Caco-2 (cell line): ENCODE results near the gene ADGRA1. TPM values are rescaled to one million over a fixed set of nuclear protein-coding genes. Genes with fewer than 3 reads are reported as not detected.
"Not testable (repeated sequence)": the region's sequence is repeated elsewhere in the genome, so short reads cannot be mapped to it uniquely, and the experiment has no call there.

ENCODE experiments used
- BruUV-seq: library from RNA; stranded (reverse); fragments of 400-500 nt; replicated peaks from 2 replicates; lab custom pipeline; 2021; lab: Mats Ljungman, UMichigan
- CTCF ChIA-PET: fragments of 300-600 bp; sonication (Branson Sonifier 250); formaldehyde crosslinking; loops from one replicate; lab custom pipeline; 2022; ENCODE audit warnings: antibody characterized with exemption; lab: Charles Lee
- POLR2A ChIA-PET: fragments of 300-600 bp; sonication (Branson Sonifier 250); formaldehyde crosslinking; loops from one replicate; lab custom pipeline; 2022; ENCODE audit warnings: antibody characterized with exemption; lab: Charles Lee
- DNase-seq, 2 experiments: peaks; one replicate each; pipeline versions ENCODE4 v3.0.0 to v3.0.0-alpha.2; 2020 to 2022
- H3K27me3 ChIP-seq: replicated peaks from 2 replicates; pipeline ENCODE4 v1.6.0; 2011; ENCODE audit warnings: low read length; ENCODE audit not compliant: control insufficient read depth, insufficient read depth
- H3K36me3 ChIP-seq: 2 replicates; pipeline ENCODE4 v1.5.1; 2011; ENCODE audit warnings: low read length; ENCODE audit not compliant: control insufficient read depth, insufficient read depth
- H3K4me1 ChIP-seq: fragments of 250-450 bp; sonication (Bioruptor Pico); 2 replicates; pipeline ENCODE4 v1.5.1; 2020; ENCODE audit warnings: mild to moderate bottlenecking
- H3K4me3 ChIP-seq: 2 replicates; pipeline ENCODE4 v1.5.1; 2011; ENCODE audit warnings: low read depth, mild to moderate bottlenecking, control low read depth, low read length
- H3K9me3 ChIP-seq: fragments of 250-450 bp; sonication (Bioruptor Pico); 2 replicates; pipeline ENCODE4 v1.5.1; 2020; ENCODE audit warnings: mild to moderate bottlenecking, moderate library complexity
- H3K27ac Mint-ChIP-seq: one replicate; pipeline ENCODE4 v1.8.0; 2022; ENCODE audit warnings: mixed read lengths; ENCODE audit not compliant: unreplicated experiment
- H3K27me3 Mint-ChIP-seq: one replicate; pipeline ENCODE4 v1.8.0; 2022; ENCODE audit warnings: mixed read lengths; ENCODE audit not compliant: insufficient read depth, unreplicated experiment
- H3K36me3 Mint-ChIP-seq: one replicate; pipeline ENCODE4 v1.8.0; 2022; ENCODE audit warnings: mild to moderate bottlenecking, mixed read lengths; ENCODE audit not compliant: insufficient read depth, unreplicated experiment
- H3K4me1 Mint-ChIP-seq: one replicate; pipeline ENCODE4 v1.8.0; 2022; ENCODE audit warnings: low read depth, mixed read lengths; ENCODE audit not compliant: unreplicated experiment
- H3K4me3 Mint-ChIP-seq: one replicate; pipeline ENCODE4 v1.8.0; 2022; ENCODE audit warnings: mild to moderate bottlenecking, moderate library complexity, mixed read lengths; ENCODE audit not compliant: unreplicated experiment
- H3K9me3 Mint-ChIP-seq: one replicate; pipeline ENCODE4 v1.8.0; 2022; ENCODE audit warnings: mixed read lengths; ENCODE audit not compliant: unreplicated experiment
- intact Hi-C: fragments of 100-400 bp; cut with micrococcal nuclease; formaldehyde crosslinking; loops from one replicate; pipeline ENCODE4 v1.10.0; 2022; ENCODE audit not compliant: unreplicated experiment
- total RNA-seq: library from RNA; stranded (reverse); gene quantifications from 2 replicates; pipeline ENCODE4 v1.2.3, GENCODE V29; 2022
- TF ChIP-seq, protein P1 (sequence below), 2 experiments: fragments of 200-600 bp in 1 of 2; IDR thresholded peaks; 1 replicate in 1 of 2; 2 replicates in 1 of 2; pipeline versions ENCODE4 v1.5.1 to v1.8.0; 2011 to 2022; ENCODE audit warnings: antibody characterized with exemption in 1 of 2, control low read depth in 1 of 2, inconsistent platforms in 1 of 2, low read depth in 1 of 2, low read length in 1 of 2, mild to moderate bottlenecking in 1 of 2, moderate library complexity in 1 of 2; ENCODE audit not compliant: insufficient read depth in 1 of 2, severe bottlenecking in 1 of 2, unreplicated experiment in 1 of 2

Gene ADGRA1
- total RNA-seq, 1 experiment from 2014 or later: not detected

- ChIA-PET POLR2A (no interaction called here), CTCF (interaction anchor here (0.5 kb wide), 1 partner anchor 10 kb away, joined by 6 read pairs; no protein-coding TSS in a partner anchor)
- Histone ChIP-seq H3K9me3 (no peaks in the 10 kb centered on the region), H3K4me1 (no peaks in the 10 kb centered on the region), H3K4me3 (no peak overlapping the region), H3K27me3 (no peaks in the 10 kb centered on the region), H3K36me3 (no peaks in the 10 kb centered on the region)
- no peaks in the 10 kb centered on the region for H3K4me1 Mint-ChIP-seq
- H3K27ac Mint-ChIP-seq: no peak overlapping the region
- H3K4me3 Mint-ChIP-seq: no peak overlapping the region
- TF ChIP-seq, protein P1, sequence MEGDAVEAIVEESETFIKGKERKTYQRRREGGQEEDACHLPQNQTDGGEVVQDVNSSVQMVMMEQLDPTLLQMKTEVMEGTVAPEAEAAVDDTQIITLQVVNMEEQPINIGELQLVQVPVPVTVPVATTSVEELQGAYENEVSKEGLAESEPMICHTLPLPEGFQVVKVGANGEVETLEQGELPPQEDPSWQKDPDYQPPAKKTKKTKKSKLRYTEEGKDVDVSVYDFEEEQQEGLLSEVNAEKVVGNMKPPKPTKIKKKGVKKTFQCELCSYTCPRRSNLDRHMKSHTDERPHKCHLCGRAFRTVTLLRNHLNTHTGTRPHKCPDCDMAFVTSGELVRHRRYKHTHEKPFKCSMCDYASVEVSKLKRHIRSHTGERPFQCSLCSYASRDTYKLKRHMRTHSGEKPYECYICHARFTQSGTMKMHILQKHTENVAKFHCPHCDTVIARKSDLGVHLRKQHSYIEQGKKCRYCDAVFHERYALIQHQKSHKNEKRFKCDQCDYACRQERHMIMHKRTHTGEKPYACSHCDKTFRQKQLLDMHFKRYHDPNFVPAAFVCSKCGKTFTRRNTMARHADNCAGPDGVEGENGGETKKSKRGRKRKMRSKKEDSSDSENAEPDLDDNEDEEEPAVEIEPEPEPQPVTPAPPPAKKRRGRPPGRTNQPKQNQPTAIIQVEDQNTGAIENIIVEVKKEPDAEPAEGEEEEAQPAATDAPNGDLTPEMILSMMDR (IDR thresholded peaks at IDR 0.05; ENCODE audit: insufficient read depth in 1 of 2, low read depth in 1 of 2, low read length in 1 of 2, severe bottlenecking in 1 of 2, unreplicated experiment in 1 of 2): no peak
- intact Hi-C loops: no loop called here
- H3K27me3 Mint-ChIP-seq: peaks cover 10% of the 10 kb centered on the region
- peaks cover 1% of the 10 kb centered on the region for H3K36me3 Mint-ChIP-seq
- H3K9me3 Mint-ChIP-seq: no peaks in the 10 kb centered on the region
- no TSS peak for BruUV-seq
- peak in 1 of 2 experiments; percentile 36 for DNase-seq
Observed at GRCh38 chr10:133133471-133134231, 45.9 kb downstream of the ADGRA1 start.

GRCh38 chr10:133134411-133135115, 46.8 kb downstream of the ADGRA1 start:
- TF ChIP-seq, protein P1 (IDR thresholded peaks at IDR 0.05; ENCODE audit: insufficient read depth in 1 of 2, low read depth in 1 of 2, low read length in 1 of 2, severe bottlenecking in 1 of 2, unreplicated experiment in 1 of 2): no peak
- Histone ChIP-seq H3K36me3 (no peaks in the 10 kb centered on the region), H3K4me1 (peaks cover under 1% of the 10 kb centered on the region; the same call in 1 of the 2 replicates), H3K4me3 (no peak overlapping the region), H3K9me3 (no peaks in the 10 kb centered on the region), H3K27me3 (no peaks in the 10 kb centered on the region)
- intact Hi-C loops: no loop called here
- ChIA-PET POLR2A (no interaction called here), CTCF (no interaction called here)
- H3K4me3 Mint-ChIP-seq: no peak overlapping the region
- no TSS peak for BruUV-seq
- H3K27me3 Mint-ChIP-seq: peaks cover 10% of the 10 kb centered on the region
- H3K27ac Mint-ChIP-seq: no peak overlapping the region
- no peaks in the 10 kb centered on the region for H3K9me3 Mint-ChIP-seq
- no peaks in the 10 kb centered on the region for H3K4me1 Mint-ChIP-seq
- H3K36me3 Mint-ChIP-seq: no peaks in the 10 kb centered on the region
- DNase-seq: peak in 1 of 2 experiments; percentile 38

- BruUV-seq: no TSS peak
- Mint-ChIP-seq H3K4me1 (no peaks in the 10 kb centered on the region), H3K4me3 (no peak overlapping the region), H3K27ac (no peak overlapping the region), H3K9me3 (no peaks in the 10 kb centered on the region), H3K27me3 (peaks cover 10% of the 10 kb centered on the region), H3K36me3 (no peaks in the 10 kb centered on the region)
- H3K4me1 ChIP-seq: peaks cover 4% of the 10 kb centered on the region; the same call in 1 of the 2 replicates
- no peaks in the 10 kb centered on the region for H3K36me3 ChIP-seq
- no peaks in the 10 kb centered on the region for H3K27me3 ChIP-seq
- H3K4me3 ChIP-seq: no peak overlapping the region
- intact Hi-C loops: no loop called here
- CTCF ChIA-PET: no interaction called here
- POLR2A ChIA-PET: no interaction called here
- TF ChIP-seq, protein P1 (IDR thresholded peaks at IDR 0.05; ENCODE audit: insufficient read depth in 1 of 2, low read depth in 1 of 2, low read length in 1 of 2, severe bottlenecking in 1 of 2, unreplicated experiment in 1 of 2): no peak
- no peaks in the 10 kb centered on the region for H3K9me3 ChIP-seq
- DNase-seq: peak in 1 of 2 experiments; percentile 41
Observed at GRCh38 chr10:133135116-133135465, 47.4 kb downstream of the ADGRA1 start.

DNA sequence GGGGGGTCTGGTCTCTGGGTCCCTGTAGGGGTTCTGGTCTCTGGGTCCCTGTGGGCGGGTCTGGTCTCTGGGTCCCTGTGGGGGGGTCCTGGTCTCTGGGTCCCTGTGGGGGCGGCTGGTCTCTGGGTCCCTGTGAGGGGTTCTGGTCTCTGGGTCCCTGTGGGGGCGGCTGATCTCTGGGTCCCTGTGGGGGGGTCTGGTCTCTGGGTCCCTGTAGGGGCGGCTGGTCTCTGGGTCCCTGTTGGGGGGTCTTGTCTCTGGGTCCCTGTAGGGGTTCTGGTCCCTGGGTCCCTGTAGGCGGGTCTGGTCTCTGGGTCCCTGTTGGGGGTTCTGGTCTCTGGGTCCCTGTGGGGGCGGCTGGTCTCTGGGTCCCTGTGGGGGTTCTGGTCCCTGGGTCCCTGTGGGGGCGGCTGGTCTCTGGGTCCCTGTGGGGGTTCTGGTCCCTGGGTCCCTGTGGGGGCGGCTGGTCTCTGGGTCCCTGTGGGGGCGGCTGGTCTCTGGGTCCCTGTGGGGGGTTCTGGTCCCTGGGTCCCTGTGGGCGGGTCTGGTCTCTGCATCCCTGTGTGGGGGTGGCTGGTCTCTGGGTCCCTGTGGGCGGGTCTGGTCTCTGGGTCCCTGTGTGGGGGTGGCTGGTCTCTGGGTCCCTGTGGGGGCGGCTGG, 49.9 kb downstream of the ADGRA1 start:
- peak in 1 of 2 experiments; percentile 32 for DNase-seq
- H3K27me3 Mint-ChIP-seq, H3K36me3 ChIP-seq, H3K9me3 ChIP-seq, H3K9me3 Mint-ChIP-seq, BruUV-seq, CTCF ChIA-PET, POLR2A ChIA-PET, H3K27me3 ChIP-seq, H3K4me1 ChIP-seq, H3K36me3 Mint-ChIP-seq, H3K4me1 Mint-ChIP-seq, intact Hi-C loops, H3K27ac Mint-ChIP-seq, H3K4me3 Mint-ChIP-seq, H3K4me3 ChIP-seq: not testable (repeated sequence)
